Tibial nerve (tissue), 3 donors: ENCODE data around the gene SFTPD.
A peak's percentile ranks its signal among the peaks of the same experiment; 100 is the strongest.
"Not testable (repeated sequence)": the region's sequence is repeated elsewhere in the genome, so short reads cannot be mapped to it uniquely, and the experiment has no call there.

Experiments
- CTCF ChIP-seq, 5 experiments: fragments of 200-600 bp in 3 of 5; fragments of 450-650 bp in 2 of 5; sonication (generic) in 3 of 5; IDR thresholded peaks; one replicate each; pipeline ENCODE4 v1.5.1; 2016 to 2019; ENCODE audit warnings: antibody characterized with exemption in 5 of 5, mild to moderate bottlenecking in 3 of 5, moderate library complexity in 2 of 5
- POLR2A ChIP-seq, 2 donors: fragments of 450-650 bp; IDR thresholded peaks; one replicate each; pipeline ENCODE4 v1.6.1; 2017; ENCODE audit warnings: antibody characterized with exemption in 2 of 2, mild to moderate bottlenecking in 2 of 2, moderate library complexity in 2 of 2

GRCh38 chr10:79914512-79914911 lies 34.4 kb downstream of the SFTPD start:
- TF ChIP-seq CTCF (IDR thresholded peaks at IDR 0.05), result peak in 1 of 5 experiments; percentile 13
- TF ChIP-seq POLR2A (IDR thresholded peaks at IDR 0.05), result not testable (repeated sequence)
